HUES48 (cell line): ENCODE measurements around the gene SIK1.
"Not testable (repeated sequence)": the region's sequence is repeated elsewhere in the genome, so short reads cannot be mapped to it uniquely, and the experiment has no call there.

ENCODE experiments used
- H3K27ac ChIP-seq: one replicate; pipeline ENCODE4 v1.7.0; 2013; ENCODE audit warnings: low read depth, low read length, inconsistent platforms
- H3K27me3 ChIP-seq: 2 replicates; pipeline ENCODE4 v1.6.1; 2013; ENCODE audit warnings: mild to moderate bottlenecking, low read length; ENCODE audit not compliant: control insufficient read depth, insufficient read depth
- H3K36me3 ChIP-seq: 2 replicates; pipeline ENCODE4 v1.6.1; 2013; ENCODE audit warnings: low read length; ENCODE audit not compliant: control insufficient read depth, insufficient read depth
- H3K4me1 ChIP-seq: 2 replicates; pipeline ENCODE4 v1.6.1; 2013; ENCODE audit warnings: mild to moderate bottlenecking, low read length; ENCODE audit not compliant: control insufficient read depth, insufficient read depth
- H3K4me3 ChIP-seq: 2 replicates; pipeline ENCODE4 v1.5.1; 2013; ENCODE audit warnings: mild to moderate bottlenecking, low read depth, low read length
- H3K9ac ChIP-seq: 2 replicates; pipeline ENCODE4 v1.6.1; 2013; ENCODE audit warnings: mild to moderate bottlenecking, low read depth, low read length, moderate library complexity
- H3K9me3 ChIP-seq: 2 replicates; pipeline ENCODE4 v1.6.1; 2013; ENCODE audit warnings: low read length; ENCODE audit not compliant: control insufficient read depth, insufficient read depth

SIK1 gene

GRCh38 chr21:43455717-43456116 is 28.8 kb upstream of the SIK1 start:
- not testable (repeated sequence) for H3K27me3 ChIP-seq, H3K36me3 ChIP-seq, H3K9ac ChIP-seq, H3K4me1 ChIP-seq, H3K4me3 ChIP-seq, H3K27ac ChIP-seq, H3K9me3 ChIP-seq

DNA sequence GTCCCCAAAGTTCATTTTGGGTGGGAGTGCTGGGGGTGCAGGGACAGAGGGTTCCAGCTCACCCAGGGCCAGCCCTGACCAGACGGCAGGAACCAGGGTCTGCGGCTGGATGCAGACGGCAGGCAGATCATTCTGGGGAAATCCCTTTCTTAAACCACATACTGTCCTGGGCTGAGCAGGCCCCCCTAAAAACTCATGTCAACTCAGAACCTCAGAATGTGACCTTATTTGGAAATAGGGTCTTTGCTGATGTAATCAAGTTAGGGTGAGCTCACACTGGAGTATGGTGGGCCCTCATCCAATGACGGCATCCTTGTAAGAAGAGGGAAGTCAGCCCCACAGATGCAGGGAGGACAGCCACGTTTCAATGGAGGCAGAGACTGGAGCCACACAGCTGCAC is 27.2 kb upstream of the SIK1 start:
- not testable (repeated sequence) for H3K27ac ChIP-seq, H3K9me3 ChIP-seq, H3K4me3 ChIP-seq, H3K36me3 ChIP-seq, H3K27me3 ChIP-seq, H3K4me1 ChIP-seq, H3K9ac ChIP-seq

GRCh38 chr21:43451850-43452249 is 24.9 kb upstream of the SIK1 start:
- H3K9me3 ChIP-seq, H3K27ac ChIP-seq, H3K9ac ChIP-seq, H3K36me3 ChIP-seq, H3K4me1 ChIP-seq, H3K27me3 ChIP-seq, H3K4me3 ChIP-seq: not testable (repeated sequence)

- H3K9me3 ChIP-seq, H3K36me3 ChIP-seq, H3K9ac ChIP-seq, H3K27me3 ChIP-seq, H3K27ac ChIP-seq, H3K4me3 ChIP-seq, H3K4me1 ChIP-seq: not testable (repeated sequence)
Measured at GRCh38 chr21:43450287-43450686, 23.4 kb upstream of the SIK1 start.

DNA sequence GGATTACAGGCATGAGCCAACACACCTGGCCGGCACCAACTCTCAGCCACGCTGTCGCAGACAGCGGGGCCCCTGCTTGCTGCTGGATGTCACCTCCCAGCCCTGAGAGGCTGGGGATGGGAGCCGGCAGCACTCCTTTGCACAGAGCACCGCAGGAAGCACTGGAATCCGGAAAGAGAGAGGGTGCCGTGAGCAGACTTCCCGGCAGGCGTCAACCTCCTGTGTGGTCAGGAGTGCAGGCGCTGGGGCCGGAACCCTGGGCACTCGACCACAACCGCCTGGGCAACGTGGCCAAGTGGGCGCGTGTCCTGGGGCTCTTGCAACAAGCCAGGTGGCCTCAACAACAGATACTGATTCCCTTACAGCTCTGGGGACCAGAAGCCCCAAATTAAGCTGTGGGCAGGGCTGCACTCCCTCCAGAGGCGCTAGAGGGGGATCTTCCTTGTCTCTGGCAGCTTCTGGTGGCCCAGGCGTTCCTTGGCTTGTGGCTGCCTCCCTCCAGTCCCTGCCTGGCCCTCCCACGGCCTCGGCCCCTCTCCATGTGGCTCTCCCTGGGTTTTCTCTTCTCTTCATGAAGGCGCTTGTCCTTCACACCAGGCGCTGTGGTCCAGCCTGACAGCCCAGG is 20.5 kb upstream of the SIK1 start:
- not testable (repeated sequence) for H3K9me3 ChIP-seq, H3K4me3 ChIP-seq, H3K4me1 ChIP-seq, H3K9ac ChIP-seq, H3K27me3 ChIP-seq, H3K36me3 ChIP-seq, H3K27ac ChIP-seq

GRCh38 chr21:43446277-43446932 is 19.5 kb upstream of the SIK1 start:
- H3K4me3 ChIP-seq, H3K4me1 ChIP-seq, H3K36me3 ChIP-seq, H3K27ac ChIP-seq, H3K9ac ChIP-seq, H3K27me3 ChIP-seq, H3K9me3 ChIP-seq: not testable (repeated sequence)

- not testable (repeated sequence) for H3K9me3 ChIP-seq, H3K27me3 ChIP-seq, H3K4me1 ChIP-seq, H3K36me3 ChIP-seq, H3K4me3 ChIP-seq, H3K27ac ChIP-seq, H3K9ac ChIP-seq
Measured at GRCh38 chr21:43444524-43444923, 17.6 kb upstream of the SIK1 start.

DNA sequence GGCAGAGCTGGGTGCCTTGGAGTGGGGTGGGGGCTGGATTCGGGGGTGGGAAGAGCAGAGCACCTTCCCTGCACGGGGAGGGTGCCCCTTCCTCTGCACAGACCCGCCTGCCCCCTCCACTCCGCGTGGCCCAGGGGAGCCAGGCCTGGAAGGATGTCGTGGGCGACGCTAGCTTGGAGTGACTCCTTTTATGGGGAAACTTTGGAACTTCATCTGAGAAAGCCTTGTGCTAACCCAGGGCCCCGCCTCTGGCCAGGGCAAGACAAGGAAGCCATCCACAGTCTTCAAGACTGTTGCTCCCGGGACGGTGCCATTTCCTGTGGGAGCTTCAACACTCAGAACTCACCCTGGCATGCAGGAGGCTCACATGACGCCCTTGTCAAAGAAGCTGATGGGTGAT is 15.6 kb upstream of the SIK1 start:
- not testable (repeated sequence) for H3K9me3 ChIP-seq, H3K4me3 ChIP-seq, H3K36me3 ChIP-seq, H3K27me3 ChIP-seq, H3K27ac ChIP-seq, H3K4me1 ChIP-seq, H3K9ac ChIP-seq

- not testable (repeated sequence) for H3K27me3 ChIP-seq, H3K27ac ChIP-seq, H3K9ac ChIP-seq, H3K4me3 ChIP-seq, H3K36me3 ChIP-seq, H3K4me1 ChIP-seq, H3K9me3 ChIP-seq
Measured at GRCh38 chr21:43440835-43441727, 14.2 kb upstream of the SIK1 start.

GRCh38 chr21:43439316-43440075 is 12.6 kb upstream of the SIK1 start:
- not testable (repeated sequence) for H3K36me3 ChIP-seq, H3K9me3 ChIP-seq, H3K9ac ChIP-seq, H3K4me1 ChIP-seq, H3K27me3 ChIP-seq, H3K4me3 ChIP-seq, H3K27ac ChIP-seq

- H3K36me3 ChIP-seq, H3K27me3 ChIP-seq, H3K9me3 ChIP-seq, H3K9ac ChIP-seq, H3K27ac ChIP-seq, H3K4me3 ChIP-seq, H3K4me1 ChIP-seq: not testable (repeated sequence)
Measured at GRCh38 chr21:43436272-43436671, 9.3 kb upstream of the SIK1 start.
